GM18499 (cell line): ENCODE results near the gene B4GALT2.

ENCODE experiments used
- ATAC-seq: cut with Tn5 transposase; IDR thresholded peaks from one replicate; pipeline ENCODE4 v1.9.1; 2021; ENCODE audit warnings: moderate number of reproducible peaks; ENCODE audit not compliant: insufficient read depth, unreplicated experiment

B4GALT2 gene

DNA sequence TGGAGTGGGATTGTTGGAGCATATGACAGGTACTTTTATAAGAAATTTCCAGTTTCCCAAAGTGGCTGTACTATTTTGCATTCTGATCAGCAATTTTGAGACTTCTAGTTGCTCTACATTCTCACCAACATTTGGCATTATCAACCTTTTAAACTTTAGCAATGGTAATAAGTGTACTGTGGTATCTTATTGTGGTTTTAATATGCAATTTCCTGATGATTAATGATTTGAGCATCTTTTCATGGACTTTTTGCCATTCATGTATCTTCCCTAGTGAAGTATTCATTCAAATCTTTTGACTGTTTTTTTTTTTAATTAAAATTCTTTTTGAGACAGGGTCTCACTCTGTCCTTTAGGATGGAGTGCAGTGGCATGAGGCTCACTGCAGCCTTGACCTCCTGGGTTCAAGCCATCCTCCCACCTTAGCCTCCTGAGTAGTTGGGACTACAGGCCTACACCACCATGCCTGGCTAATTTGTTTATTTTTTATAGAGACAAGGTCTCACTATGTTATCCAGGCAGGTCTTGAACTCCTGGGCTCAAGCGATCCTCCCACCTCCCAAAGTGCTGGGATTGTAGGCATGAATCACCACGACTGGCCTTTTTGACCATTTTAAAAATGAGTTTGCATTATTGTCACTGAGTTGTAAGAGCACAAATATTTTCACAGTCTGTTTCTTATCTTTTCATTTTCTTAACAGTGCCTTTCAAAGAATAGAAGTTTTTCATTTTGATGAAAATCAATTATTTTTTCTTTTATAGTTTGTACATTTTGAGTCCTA lies 60.1 kb downstream of the B4GALT2 start:
- no peak for ATAC-seq

DNA sequence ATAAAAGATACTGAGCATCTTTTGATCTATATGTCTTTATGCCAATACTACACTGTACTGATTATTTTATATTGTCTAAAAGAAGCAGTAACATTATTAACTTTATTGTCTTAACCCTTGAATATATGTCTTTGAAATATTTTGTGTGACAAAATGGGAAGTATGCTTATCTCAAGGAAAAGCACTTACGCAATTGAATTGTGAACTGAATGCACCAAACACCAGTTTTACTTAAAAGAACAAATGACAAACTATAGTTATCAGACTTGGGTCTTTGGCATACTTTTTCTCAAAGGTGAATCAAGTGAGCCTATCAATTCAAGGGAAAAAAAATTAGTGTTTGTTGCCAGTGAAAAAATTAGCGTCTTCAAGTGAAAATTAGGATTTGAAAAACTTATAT lies 61.4 kb downstream of the B4GALT2 start:
- ATAC-seq: no peak
